HUES48 (cell line): ENCODE results near the gene ELMO2.
A peak's percentile ranks its signal among the peaks of the same experiment; 100 is the strongest.

ENCODE experiments used
- H3K27ac ChIP-seq: one replicate; pipeline ENCODE4 v1.7.0; 2013; ENCODE audit warnings: low read depth, low read length, inconsistent platforms
- H3K27me3 ChIP-seq: 2 replicates; pipeline ENCODE4 v1.6.1; 2013; ENCODE audit warnings: mild to moderate bottlenecking, low read length; ENCODE audit not compliant: control insufficient read depth, insufficient read depth
- H3K36me3 ChIP-seq: 2 replicates; pipeline ENCODE4 v1.6.1; 2013; ENCODE audit warnings: low read length; ENCODE audit not compliant: control insufficient read depth, insufficient read depth
- H3K4me1 ChIP-seq: 2 replicates; pipeline ENCODE4 v1.6.1; 2013; ENCODE audit warnings: mild to moderate bottlenecking, low read length; ENCODE audit not compliant: control insufficient read depth, insufficient read depth
- H3K4me3 ChIP-seq: 2 replicates; pipeline ENCODE4 v1.5.1; 2013; ENCODE audit warnings: mild to moderate bottlenecking, low read depth, low read length
- H3K9ac ChIP-seq: 2 replicates; pipeline ENCODE4 v1.6.1; 2013; ENCODE audit warnings: mild to moderate bottlenecking, low read depth, low read length, moderate library complexity
- H3K9me3 ChIP-seq: 2 replicates; pipeline ENCODE4 v1.6.1; 2013; ENCODE audit warnings: low read length; ENCODE audit not compliant: control insufficient read depth, insufficient read depth

Gene ELMO2

DNA sequence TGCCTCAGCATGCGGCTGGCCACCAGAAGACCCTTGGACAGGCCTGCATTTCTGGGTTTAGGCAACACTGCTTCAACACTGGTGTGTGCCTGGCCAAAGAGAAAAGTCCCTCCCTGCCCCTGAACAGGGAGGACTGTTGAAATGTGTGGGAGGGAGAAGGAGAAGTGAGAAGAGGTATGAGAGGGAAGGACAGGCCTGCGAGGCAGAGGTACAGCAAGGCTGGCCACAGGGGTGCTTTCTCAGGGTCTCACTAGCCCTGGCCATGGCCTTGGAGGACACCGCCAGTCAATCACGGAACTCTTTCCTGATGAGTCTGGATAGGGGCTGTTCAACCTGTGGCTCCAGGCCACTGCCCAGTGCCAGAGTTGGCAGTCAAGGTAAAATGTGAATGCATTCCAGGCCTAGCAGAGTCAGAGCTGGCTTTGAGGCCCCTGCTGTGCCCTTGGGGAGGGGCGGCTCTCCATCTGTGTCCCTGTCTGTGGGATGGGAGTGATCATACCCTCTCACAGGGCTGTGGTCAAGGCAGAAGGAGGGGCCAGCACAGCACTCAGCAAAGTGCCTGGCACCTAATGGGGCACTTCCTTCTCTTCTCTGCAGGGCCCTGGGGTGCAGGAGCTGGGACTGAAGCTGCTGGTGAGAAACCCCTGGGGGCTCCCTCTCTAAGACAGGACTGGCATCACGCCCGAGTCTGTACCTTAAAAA, 54.9 kb downstream of the ELMO2 start:
- Histone ChIP-seq H3K36me3 (peaks cover 32% of the 10 kb centered on the region), H3K9me3 (no peaks in the 10 kb centered on the region), H3K4me3 (no peak overlapping the region), H3K4me1 (peaks cover 22% of the 10 kb centered on the region), H3K27ac (peak overlapping the region; percentile 86), H3K27me3 (no peaks in the 10 kb centered on the region), H3K9ac (no peak overlapping the region)

DNA sequence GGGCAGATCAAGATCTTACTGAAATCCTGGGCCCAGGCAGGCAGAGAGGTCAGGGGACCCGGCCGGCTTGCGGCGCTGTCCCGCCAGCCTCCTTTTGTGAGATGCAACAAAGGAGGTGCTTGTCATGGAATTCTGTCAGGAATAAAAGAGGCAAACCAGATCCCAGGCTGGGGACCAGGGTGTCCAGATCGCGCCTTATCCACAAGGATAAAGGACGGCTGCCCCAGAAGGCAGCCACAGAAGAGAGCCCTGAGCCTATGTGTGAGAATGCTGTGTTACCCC, 55.5 kb downstream of the ELMO2 start:
- peaks cover 22% of the 10 kb centered on the region for H3K4me1 ChIP-seq
- H3K27me3 ChIP-seq = no peaks in the 10 kb centered on the region
- H3K9me3 ChIP-seq = no peaks in the 10 kb centered on the region
- peaks cover 26% of the 10 kb centered on the region for H3K36me3 ChIP-seq
- H3K4me3 ChIP-seq = no peak overlapping the region
- peak overlapping the region; percentile 86 for H3K27ac ChIP-seq
- H3K9ac ChIP-seq = 0 out of 2 replicates have a peak overlapping the region, but pooled peaks have one; percentile 5

DNA sequence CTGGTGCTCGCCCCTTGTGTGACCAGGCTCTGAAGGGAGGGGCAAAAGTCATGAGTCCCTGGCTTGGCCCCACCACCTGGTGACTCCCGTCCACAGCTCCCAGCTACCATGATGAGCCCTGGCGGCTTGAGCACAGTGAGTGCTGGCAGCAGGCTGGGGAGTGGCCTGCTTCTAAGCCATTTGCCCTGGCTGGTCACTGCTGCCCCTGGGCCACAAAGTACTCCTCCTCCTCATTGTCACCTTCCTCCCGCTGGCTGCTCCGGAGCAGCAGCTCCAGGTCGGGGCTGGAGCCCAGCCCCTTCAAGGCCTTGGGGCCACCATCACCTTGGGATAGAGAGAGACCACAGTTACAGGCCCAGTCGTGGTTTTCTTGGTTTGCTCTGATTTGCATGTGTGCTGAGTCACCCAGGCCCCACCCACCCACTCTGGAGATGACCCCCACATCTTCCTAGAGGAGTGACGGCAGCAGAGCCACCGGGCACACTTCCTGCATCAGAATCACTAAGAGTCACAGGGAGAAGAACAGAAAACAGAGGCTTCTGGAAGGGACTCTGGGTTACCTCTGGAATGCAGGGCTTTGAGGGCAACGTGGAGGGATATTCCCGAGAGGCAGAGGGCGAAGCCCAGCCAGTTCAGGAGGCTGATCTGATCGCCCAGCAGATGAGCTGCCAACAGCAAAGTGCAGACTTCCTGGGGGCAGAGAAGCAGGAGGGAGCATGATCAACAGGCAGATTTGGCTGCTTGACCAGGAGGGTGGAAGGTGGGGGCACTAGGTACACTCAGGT, 56.0 kb downstream of the ELMO2 start:
- 0 out of 2 replicates have a peak overlapping the region, but pooled peaks have one; percentile 5 for H3K9ac ChIP-seq
- H3K9me3 ChIP-seq = no peaks in the 10 kb centered on the region

DNA sequence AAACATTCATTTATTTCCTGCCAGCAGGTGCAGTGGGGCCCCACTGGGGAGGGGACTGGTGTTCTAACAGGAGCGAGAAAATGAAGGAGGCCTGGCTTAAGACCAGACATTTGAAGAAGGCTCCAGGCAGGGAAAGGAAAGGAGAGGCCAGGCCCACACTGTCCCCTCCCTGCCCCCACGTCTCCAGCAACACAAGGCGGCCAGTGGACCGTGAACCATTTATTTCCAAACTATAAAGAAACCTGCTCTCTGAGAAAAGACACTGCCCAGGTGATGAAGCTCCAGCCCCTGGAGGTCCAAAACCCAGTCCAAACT, 56.7 kb downstream of the ELMO2 start:
- H3K9me3 ChIP-seq = no peaks in the 10 kb centered on the region
- peak overlapping the region; percentile 86 for H3K27ac ChIP-seq
- H3K4me3 ChIP-seq = no peak overlapping the region
- H3K4me1 ChIP-seq = peaks cover 22% of the 10 kb centered on the region
- peaks cover 15% of the 10 kb centered on the region for H3K36me3 ChIP-seq
- H3K9ac ChIP-seq = no peak overlapping the region
- peaks cover 10% of the 10 kb centered on the region for H3K27me3 ChIP-seq

More for the DNA sequence above, 56.0 kb downstream of the ELMO2 start:
- H3K4me3 ChIP-seq = no peak overlapping the region
- peak overlapping the region; percentile 86 for H3K27ac ChIP-seq
- H3K36me3 ChIP-seq = peaks cover 21% of the 10 kb centered on the region
- peaks cover 22% of the 10 kb centered on the region for H3K4me1 ChIP-seq
- peaks cover 3% of the 10 kb centered on the region for H3K27me3 ChIP-seq

DNA sequence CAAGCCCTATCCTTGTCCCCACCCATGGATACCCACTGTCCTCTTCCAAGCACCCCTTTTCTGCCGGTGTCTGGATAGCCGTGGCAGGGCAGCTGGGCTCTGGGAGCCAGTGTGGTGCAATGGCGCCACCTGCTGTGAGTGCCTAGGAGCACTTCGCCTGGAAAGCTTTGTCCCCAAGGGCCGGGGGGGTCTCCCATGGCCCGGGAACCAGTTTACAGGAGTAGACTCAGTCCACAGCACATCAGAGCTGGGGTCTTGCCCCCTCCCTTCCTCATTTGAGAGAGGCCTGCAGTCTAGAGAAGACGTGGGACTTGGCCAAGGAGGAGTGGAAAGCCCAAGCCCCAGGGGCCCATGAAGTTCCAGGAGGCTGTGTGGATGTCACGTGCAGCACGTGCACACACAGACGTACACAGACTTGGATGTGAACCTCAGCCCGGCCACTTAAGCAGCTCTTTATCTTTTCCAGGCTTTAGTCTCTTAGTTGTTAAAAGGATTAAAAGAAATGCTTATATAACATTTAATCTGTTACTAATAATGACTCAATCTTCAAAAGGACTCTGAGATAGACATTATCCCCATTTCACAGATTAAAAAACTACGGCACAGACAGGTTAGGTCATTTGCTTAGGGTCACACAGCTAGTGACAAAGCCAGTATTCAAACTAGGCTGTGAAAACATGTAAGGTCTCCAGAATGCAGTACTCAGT, 57.2 kb downstream of the ELMO2 start:
- Histone ChIP-seq H3K4me3 (no peak overlapping the region), H3K4me1 (peaks cover 22% of the 10 kb centered on the region), H3K27ac (no peak overlapping the region), H3K27me3 (peaks cover 15% of the 10 kb centered on the region), H3K9me3 (no peaks in the 10 kb centered on the region), H3K36me3 (peaks cover 12% of the 10 kb centered on the region), H3K9ac (no peak overlapping the region)

DNA sequence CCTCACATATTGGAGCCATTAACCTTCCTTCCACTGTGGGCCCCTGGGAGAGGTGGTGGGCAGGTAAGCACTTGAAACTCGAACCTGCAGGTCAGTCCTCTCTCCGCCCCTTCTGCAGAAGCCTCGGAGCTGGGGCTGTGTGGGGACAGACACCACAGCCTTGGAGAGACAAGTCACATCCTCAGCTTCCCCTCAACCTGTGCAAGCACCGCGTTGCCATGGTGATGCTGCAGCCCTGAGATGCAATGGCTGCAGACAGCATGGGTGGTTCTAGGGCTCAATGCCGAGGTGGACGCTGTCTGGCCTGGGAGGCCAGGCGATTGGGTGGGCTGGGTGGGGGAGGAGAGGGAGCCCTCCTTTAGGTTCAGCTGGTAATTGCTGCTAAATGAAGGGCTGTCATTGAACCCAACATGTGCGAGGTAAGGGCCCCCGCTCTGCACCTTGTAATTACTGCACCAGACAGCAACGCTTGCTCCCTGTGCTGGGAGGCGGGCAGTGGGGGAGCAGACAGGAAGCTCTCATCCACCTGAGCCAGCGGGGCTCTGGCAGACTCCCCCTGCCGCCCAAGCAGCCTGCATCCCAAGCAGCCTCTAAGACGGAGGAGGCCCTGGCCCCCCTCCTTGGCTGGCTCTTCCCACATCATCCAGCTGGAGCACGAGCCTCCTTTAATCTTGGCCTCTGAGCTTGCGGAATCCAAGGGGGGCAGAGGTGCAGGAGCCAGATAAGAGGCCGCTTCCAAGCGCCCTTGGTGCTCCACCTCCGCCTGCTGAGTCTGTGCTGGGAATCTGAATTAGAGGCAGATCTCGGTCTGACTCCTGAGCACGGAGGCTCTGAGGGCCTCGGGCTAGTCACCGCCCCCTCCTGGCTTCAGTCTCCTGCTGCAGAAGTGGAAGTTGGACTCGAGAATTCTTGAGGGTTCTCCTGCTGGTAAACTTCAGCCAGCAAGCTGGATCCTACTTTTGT, 58.3 kb downstream of the ELMO2 start:
- no peaks in the 10 kb centered on the region for H3K9me3 ChIP-seq
- no peak overlapping the region for H3K27ac ChIP-seq
- H3K4me3 ChIP-seq = no peak overlapping the region
- H3K36me3 ChIP-seq = peaks cover 12% of the 10 kb centered on the region
- peaks cover 25% of the 10 kb centered on the region for H3K4me1 ChIP-seq
- H3K9ac ChIP-seq = no peak overlapping the region
- H3K27me3 ChIP-seq = peaks cover 25% of the 10 kb centered on the region

DNA sequence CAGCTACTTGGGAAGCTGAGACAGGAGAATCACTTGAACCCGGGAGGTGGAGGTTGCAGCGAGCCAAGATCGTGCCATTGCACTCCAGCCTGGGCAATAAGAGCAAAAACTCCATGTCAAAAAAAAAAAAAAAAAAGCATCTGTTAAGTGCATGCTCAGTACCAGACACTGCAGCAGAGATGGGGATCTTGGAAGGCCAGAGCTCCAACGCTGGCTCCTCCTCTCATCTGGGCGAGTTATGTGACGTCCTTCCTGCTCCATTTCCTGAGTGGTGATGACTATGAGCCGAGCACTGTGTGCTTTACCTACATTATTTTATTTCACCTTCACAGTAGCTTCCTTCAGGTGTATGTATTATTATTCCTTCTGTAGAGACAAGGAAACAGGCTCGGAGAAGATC, 59.6 kb downstream of the ELMO2 start:
- peaks cover 39% of the 10 kb centered on the region for H3K27me3 ChIP-seq

DNA sequence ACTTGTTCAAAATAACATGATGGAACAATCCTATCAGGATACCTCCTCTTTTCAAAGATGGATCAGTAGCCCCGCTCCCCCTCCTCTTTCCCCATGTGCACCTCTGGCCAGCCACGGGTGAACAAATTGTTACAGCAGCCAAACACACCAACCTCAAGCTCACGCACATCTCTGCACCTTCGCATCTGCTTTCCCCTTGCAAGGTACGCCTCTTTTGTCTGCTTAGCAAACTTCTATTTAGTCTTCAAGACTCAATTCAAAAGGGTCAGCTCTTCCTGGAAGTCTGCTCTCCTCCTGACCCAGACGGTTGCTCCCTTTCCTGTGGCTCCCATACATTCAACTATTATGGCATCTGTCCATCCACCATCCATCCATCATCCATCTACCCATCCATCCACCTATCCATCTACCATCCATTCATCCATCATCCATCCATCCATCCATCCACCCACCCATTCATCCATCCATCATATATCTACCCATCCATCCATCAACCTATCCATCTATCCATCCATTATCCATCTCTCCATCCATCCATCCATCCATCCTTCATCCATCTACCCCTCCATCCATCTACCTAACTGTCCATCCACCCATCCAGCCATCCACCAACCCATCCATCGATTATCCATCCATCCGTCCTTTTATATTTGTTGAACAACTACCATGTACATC, 61.8 kb downstream of the ELMO2 start:
- H3K27ac ChIP-seq = no peak overlapping the region
- H3K9me3 ChIP-seq = no peaks in the 10 kb centered on the region
- H3K4me3 ChIP-seq = no peak overlapping the region
- H3K4me1 ChIP-seq = peaks cover 7% of the 10 kb centered on the region; the same call in 1 of the 2 replicates
- no peaks in the 10 kb centered on the region for H3K36me3 ChIP-seq
- H3K9ac ChIP-seq = no peak overlapping the region
- H3K27me3 ChIP-seq = peaks cover 47% of the 10 kb centered on the region

More for the DNA sequence above, 59.6 kb downstream of the ELMO2 start:
- Histone ChIP-seq H3K4me3 (no peak overlapping the region), H3K36me3 (peaks cover 12% of the 10 kb centered on the region), H3K9me3 (no peaks in the 10 kb centered on the region), H3K9ac (no peak overlapping the region), H3K4me1 (peaks cover 25% of the 10 kb centered on the region), H3K27ac (no peak overlapping the region)

DNA sequence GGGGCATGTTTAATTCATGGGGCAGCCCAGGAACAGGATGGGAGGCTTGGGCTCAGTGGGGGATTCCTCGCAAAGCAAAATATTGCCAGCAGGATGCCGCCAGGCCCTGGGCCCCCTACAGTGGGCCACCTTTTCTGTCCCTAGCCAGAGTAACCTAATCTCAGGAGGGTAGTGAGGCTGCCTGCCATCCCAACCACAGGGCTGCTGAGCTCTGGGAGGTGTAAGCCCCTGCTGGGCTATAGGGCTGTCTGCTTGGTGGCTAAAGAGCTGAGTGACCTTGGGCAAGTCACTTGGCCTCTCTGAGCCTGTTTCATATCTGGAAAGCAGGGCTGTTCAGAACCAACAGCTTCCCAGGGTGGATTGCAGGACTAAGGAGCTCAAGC, 62.4 kb downstream of the ELMO2 start:
- no peak overlapping the region for H3K27ac ChIP-seq
- peaks cover 50% of the 10 kb centered on the region for H3K27me3 ChIP-seq
- no peaks in the 10 kb centered on the region for H3K9me3 ChIP-seq

DNA sequence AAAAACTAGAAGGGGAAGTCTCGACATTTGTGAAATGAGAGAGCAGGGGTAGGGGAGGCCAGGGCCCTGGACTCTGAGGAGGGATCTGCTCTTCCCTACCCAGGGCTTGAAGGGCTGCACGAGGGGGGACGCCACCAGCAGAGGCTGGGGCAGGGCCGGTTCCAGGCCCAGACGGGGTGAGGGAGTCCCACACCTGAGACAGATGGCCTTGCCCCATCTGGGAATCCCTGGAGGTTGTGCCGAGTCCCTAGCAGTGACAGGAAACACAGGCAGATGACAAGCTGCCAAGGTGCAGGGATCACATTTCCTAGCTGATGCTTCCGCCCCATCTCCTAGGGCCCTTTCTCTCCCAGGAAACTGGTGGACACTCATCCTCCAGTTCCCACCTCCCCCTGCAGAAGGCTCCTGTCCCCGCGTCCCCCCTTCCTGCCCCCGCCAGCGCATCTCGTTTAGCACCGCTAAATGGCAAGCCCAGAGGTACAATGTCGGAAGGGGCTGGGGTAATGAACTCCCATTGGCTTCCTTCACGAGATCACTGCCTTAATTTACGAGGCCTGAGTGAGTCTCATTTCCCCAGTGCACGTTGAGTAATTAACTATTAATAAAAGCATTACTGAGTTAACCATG, 63.0 kb downstream of the ELMO2 start:
- Histone ChIP-seq H3K27ac (no peak overlapping the region), H3K9ac (no peak overlapping the region), H3K36me3 (no peaks in the 10 kb centered on the region), H3K4me3 (no peak overlapping the region), H3K27me3 (peaks cover 50% of the 10 kb centered on the region), H3K4me1 (peaks cover 3% of the 10 kb centered on the region; the same call in 1 of the 2 replicates), H3K9me3 (no peaks in the 10 kb centered on the region)

More for the DNA sequence above, 62.4 kb downstream of the ELMO2 start:
- H3K36me3 ChIP-seq = no peaks in the 10 kb centered on the region
- peaks cover 7% of the 10 kb centered on the region; the same call in 1 of the 2 replicates for H3K4me1 ChIP-seq
- no peak overlapping the region for H3K9ac ChIP-seq
- H3K4me3 ChIP-seq = no peak overlapping the region
